ENCODE measurements around the gene CNOT1.

Gene CNOT1

GRCh38 chr16:58494981-58495520 lies 134.6 kb downstream of the CNOT1 start:
- Histone ChIP-seq H3K27ac (replicated peaks; ENCODE audit: low read length) (peak overlapping the region; percentile 93), H2BK12ac (ENCODE audit: low read length) (peak overlapping the region; percentile 97), H3K4me1 (ENCODE audit: control insufficient read depth in 2 of 2, insufficient read depth in 1 of 2, low read depth in 1 of 2, low read length in 2 of 2) (peaks cover 42 to 48% of the 10 kb centered on the region in 2 donors), H3K14ac (ENCODE audit: low read length) (peak overlapping the region; percentile 39), H3K4me2 (ENCODE audit: insufficient read depth, low read length, poor library complexity, severe bottlenecking) (peak overlapping the region; percentile 53), H2BK120ac (ENCODE audit: low read depth, low read length) (peak overlapping the region; percentile 98), H4K91ac (ENCODE audit: low read depth, low read length, poor library complexity) (no peak overlapping the region), H3K36me3 (replicated peaks in 1 of 2; ENCODE audit: control insufficient read depth in 2 of 2, insufficient read depth in 2 of 2, low read length in 2 of 2) (no peaks in the 10 kb centered on the region), H3K27me3 (ENCODE audit: control insufficient read depth in 3 of 3, insufficient read depth in 3 of 3, low read depth in 1 of 3, low read length in 3 of 3) (no peaks in the 10 kb centered on the region), H3K18ac (ENCODE audit: low read length) (peak overlapping the region; percentile 97), H3K79me1 (ENCODE audit: low read depth, low read length) (no peaks in the 10 kb centered on the region), H2AK5ac (ENCODE audit: low read depth, low read length) (peak overlapping the region; percentile 98), H3K9ac (ENCODE audit: low read depth, low read length, poor library complexity) (no peak overlapping the region), H3K9me3 (replicated peaks in 1 of 2; ENCODE audit: control insufficient read depth in 2 of 2, insufficient read depth in 1 of 2, low read depth in 1 of 2, low read length in 2 of 2) (no peaks in the 10 kb centered on the region), H2AFZ (ENCODE audit: low read length) (peak overlapping the region; percentile 78), H2BK15ac (ENCODE audit: low read length) (peak overlapping the region; percentile 93), H3K4me3 (ENCODE audit: low read length in 2 of 2) (peak overlapping the region in 1 of 2 donors; percentile 47), H3K4ac (ENCODE audit: low read length) (no peak overlapping the region), H2BK5ac (ENCODE audit: low read length) (peak overlapping the region; percentile 96), H3K23ac (ENCODE audit: low read depth, low read length, poor library complexity) (peak overlapping the region; percentile 37), H4K8ac (ENCODE audit: low read depth, low read length) (no peak overlapping the region)
- WGBS, 2 donors (ENCODE audit: extremely low coverage in 2 of 2, insufficient read length in 2 of 2, insufficient replicate concordance in 1 of 2) = no CpG with 5 or more reads among the region's 8 CpGs
- DNase-seq (ENCODE audit: low spot score) = peak; percentile 97

GRCh38 chr16:58493756-58494431 lies 135.7 kb downstream of the CNOT1 start:
- Histone ChIP-seq H3K4me1 (ENCODE audit: control insufficient read depth in 2 of 2, insufficient read depth in 1 of 2, low read depth in 1 of 2, low read length in 2 of 2) (peaks cover 38 to 40% of the 10 kb centered on the region in 2 donors), H2BK15ac (ENCODE audit: low read length) (peak overlapping the region; percentile 18), H3K23ac (ENCODE audit: low read depth, low read length, poor library complexity) (peak overlapping the region; percentile 8), H3K9ac (ENCODE audit: low read depth, low read length, poor library complexity) (no peak overlapping the region), H3K9me3 (replicated peaks in 1 of 2; ENCODE audit: control insufficient read depth in 2 of 2, insufficient read depth in 1 of 2, low read depth in 1 of 2, low read length in 2 of 2) (no peaks in the 10 kb centered on the region), H3K18ac (ENCODE audit: low read length) (peak overlapping the region; percentile 55), H3K79me1 (ENCODE audit: low read depth, low read length) (no peaks in the 10 kb centered on the region), H3K4me2 (ENCODE audit: insufficient read depth, low read length, poor library complexity, severe bottlenecking) (no peak overlapping the region), H4K8ac (ENCODE audit: low read depth, low read length) (no peak overlapping the region), H3K36me3 (replicated peaks in 1 of 2; ENCODE audit: control insufficient read depth in 2 of 2, insufficient read depth in 2 of 2, low read length in 2 of 2) (no peaks in the 10 kb centered on the region), H2AK5ac (ENCODE audit: low read depth, low read length) (peak overlapping the region; percentile 54), H3K4me3 (ENCODE audit: low read length in 2 of 2) (no peak overlapping the region), H2AFZ (ENCODE audit: low read length) (peak overlapping the region; percentile 65), H2BK5ac (ENCODE audit: low read length) (peak overlapping the region; percentile 96), H4K91ac (ENCODE audit: low read depth, low read length, poor library complexity) (peak overlapping the region; percentile 5), H3K27me3 (ENCODE audit: control insufficient read depth in 3 of 3, insufficient read depth in 3 of 3, low read depth in 1 of 3, low read length in 3 of 3) (no peaks in the 10 kb centered on the region), H3K14ac (ENCODE audit: low read length) (no peak overlapping the region), H2BK12ac (ENCODE audit: low read length) (peak overlapping the region; percentile 24), H3K4ac (ENCODE audit: low read length) (no peak overlapping the region), H2BK120ac (ENCODE audit: low read depth, low read length) (no peak overlapping the region), H3K27ac (replicated peaks; ENCODE audit: low read length) (no peak overlapping the region)
- WGBS, 2 donors (ENCODE audit: extremely low coverage in 2 of 2, insufficient read length in 2 of 2, insufficient replicate concordance in 1 of 2) = no CpG with 5 or more reads among the region's 20 CpGs
- no peak for DNase-seq (ENCODE audit: low spot score)

- WGBS, 2 donors (ENCODE audit: extremely low coverage in 2 of 2, insufficient read length in 2 of 2, insufficient replicate concordance in 1 of 2) = no CpG with 5 or more reads among the region's 5 CpGs
- no peak for DNase-seq (ENCODE audit: low spot score)
Measured at GRCh38 chr16:58492735-58493134, 136.9 kb downstream of the CNOT1 start.

GRCh38 chr16:58492066-58492465 lies 137.6 kb downstream of the CNOT1 start:
- WGBS, 2 donors (ENCODE audit: extremely low coverage in 2 of 2, insufficient read length in 2 of 2, insufficient replicate concordance in 1 of 2) = no CpG with 5 or more reads among the region's 4 CpGs

More at GRCh38 chr16:58492735-58493134, 136.9 kb downstream of the CNOT1 start:
- Histone ChIP-seq H3K9ac (ENCODE audit: low read depth, low read length, poor library complexity) (no peak overlapping the region), H3K27ac (replicated peaks; ENCODE audit: low read length) (no peak overlapping the region), H3K18ac (ENCODE audit: low read length) (peak overlapping the region; percentile 4), H2AFZ (ENCODE audit: low read length) (peak overlapping the region; percentile 36), H4K91ac (ENCODE audit: low read depth, low read length, poor library complexity) (no peak overlapping the region), H3K36me3 (replicated peaks in 1 of 2; ENCODE audit: control insufficient read depth in 2 of 2, insufficient read depth in 2 of 2, low read length in 2 of 2) (no peaks in the 10 kb centered on the region), H2BK5ac (ENCODE audit: low read length) (no peak overlapping the region), H2BK15ac (ENCODE audit: low read length) (peak overlapping the region; percentile 2), H3K23ac (ENCODE audit: low read depth, low read length, poor library complexity) (no peak overlapping the region), H3K27me3 (ENCODE audit: control insufficient read depth in 3 of 3, insufficient read depth in 3 of 3, low read depth in 1 of 3, low read length in 3 of 3) (no peaks in the 10 kb centered on the region), H3K4ac (ENCODE audit: low read length) (no peak overlapping the region), H4K8ac (ENCODE audit: low read depth, low read length) (no peak overlapping the region), H3K79me1 (ENCODE audit: low read depth, low read length) (no peaks in the 10 kb centered on the region), H3K4me3 (ENCODE audit: low read length in 2 of 2) (no peak overlapping the region), H3K9me3 (replicated peaks in 1 of 2; ENCODE audit: control insufficient read depth in 2 of 2, insufficient read depth in 1 of 2, low read depth in 1 of 2, low read length in 2 of 2) (no peaks in the 10 kb centered on the region), H2BK12ac (ENCODE audit: low read length) (no peak overlapping the region), H3K14ac (ENCODE audit: low read length) (no peak overlapping the region), H2AK5ac (ENCODE audit: low read depth, low read length) (peak overlapping the region; percentile 42), H2BK120ac (ENCODE audit: low read depth, low read length) (no peak overlapping the region), H3K4me1 (ENCODE audit: control insufficient read depth in 2 of 2, insufficient read depth in 1 of 2, low read depth in 1 of 2, low read length in 2 of 2) (peaks cover 38 to 40% of the 10 kb centered on the region in 2 donors), H3K4me2 (ENCODE audit: insufficient read depth, low read length, poor library complexity, severe bottlenecking) (no peak overlapping the region)

More at GRCh38 chr16:58492066-58492465, 137.6 kb downstream of the CNOT1 start:
- peak overlapping the region; percentile 71 for H3K23ac ChIP-seq (ENCODE audit: low read depth, low read length, poor library complexity)
- DNase-seq (ENCODE audit: low spot score) = no peak
- H3K9ac ChIP-seq (ENCODE audit: low read depth, low read length, poor library complexity) = peak overlapping the region; percentile 63
- H3K14ac ChIP-seq (ENCODE audit: low read length) = no peak overlapping the region
- peak overlapping the region; percentile 63 for H3K18ac ChIP-seq (ENCODE audit: low read length)
- H3K4me2 ChIP-seq (ENCODE audit: insufficient read depth, low read length, poor library complexity, severe bottlenecking) = no peak overlapping the region
- peaks cover 38 to 44% of the 10 kb centered on the region in 2 donors for H3K4me1 ChIP-seq (ENCODE audit: control insufficient read depth in 2 of 2, insufficient read depth in 1 of 2, low read depth in 1 of 2, low read length in 2 of 2)
- peak overlapping the region; percentile 27 for H3K27ac ChIP-seq (replicated peaks; ENCODE audit: low read length)
- no peak overlapping the region for H2BK12ac ChIP-seq (ENCODE audit: low read length)
- no peak overlapping the region for H4K8ac ChIP-seq (ENCODE audit: low read depth, low read length)
- H2AFZ ChIP-seq (ENCODE audit: low read length) = peak overlapping the region; percentile 36
- peak overlapping the region; percentile 20 for H2BK15ac ChIP-seq (ENCODE audit: low read length)
- no peaks in the 10 kb centered on the region for H3K36me3 ChIP-seq (replicated peaks in 1 of 2; ENCODE audit: control insufficient read depth in 2 of 2, insufficient read depth in 2 of 2, low read length in 2 of 2)
- H2BK5ac ChIP-seq (ENCODE audit: low read length) = no peak overlapping the region
- no peaks in the 10 kb centered on the region for H3K79me1 ChIP-seq (ENCODE audit: low read depth, low read length)
- H2BK120ac ChIP-seq (ENCODE audit: low read depth, low read length) = no peak overlapping the region
- no peak overlapping the region for H3K4ac ChIP-seq (ENCODE audit: low read length)
- no peak overlapping the region for H2AK5ac ChIP-seq (ENCODE audit: low read depth, low read length)
- no peaks in the 10 kb centered on the region for H3K9me3 ChIP-seq (replicated peaks in 1 of 2; ENCODE audit: control insufficient read depth in 2 of 2, insufficient read depth in 1 of 2, low read depth in 1 of 2, low read length in 2 of 2)
- no peak overlapping the region for H4K91ac ChIP-seq (ENCODE audit: low read depth, low read length, poor library complexity)
- no peak overlapping the region for H3K4me3 ChIP-seq (ENCODE audit: low read length in 2 of 2)
- no peaks in the 10 kb centered on the region for H3K27me3 ChIP-seq (ENCODE audit: control insufficient read depth in 3 of 3, insufficient read depth in 3 of 3, low read depth in 1 of 3, low read length in 3 of 3)
